Epithelial cell of proximal tubule (primary cell): ENCODE results near the gene EMX2. TPM values are rescaled to one million over a fixed set of nuclear protein-coding genes. Genes with fewer than 3 reads are reported as not detected.

ENCODE experiments used
- DNase-seq: peaks from one replicate; pipeline ENCODE4 v3.0.0-alpha.2; 2011; ENCODE audit warnings: low read depth
- H3K4me3 ChIP-seq: 2 replicates; pipeline ENCODE4 v1.5.1; 2011; ENCODE audit warnings: low read depth, mild to moderate bottlenecking, low read length
- total RNA-seq: library from RNA; depleted of rRNA; stranded (reverse); fragments of >200 nt; gene quantifications from 2 replicates; pipeline ENCODE4 v1.2.3, GENCODE V29; 2015
- TF ChIP-seq, protein P1 (sequence below): conservative IDR thresholded peaks from 2 replicates; pipeline ENCODE4 v1.5.1; 2012; ENCODE audit warnings: low read depth, mild to moderate bottlenecking, low read length

The EMX2 gene
- total RNA-seq, 1 donor from 2014 or later = 10.7 TPM

DNA sequence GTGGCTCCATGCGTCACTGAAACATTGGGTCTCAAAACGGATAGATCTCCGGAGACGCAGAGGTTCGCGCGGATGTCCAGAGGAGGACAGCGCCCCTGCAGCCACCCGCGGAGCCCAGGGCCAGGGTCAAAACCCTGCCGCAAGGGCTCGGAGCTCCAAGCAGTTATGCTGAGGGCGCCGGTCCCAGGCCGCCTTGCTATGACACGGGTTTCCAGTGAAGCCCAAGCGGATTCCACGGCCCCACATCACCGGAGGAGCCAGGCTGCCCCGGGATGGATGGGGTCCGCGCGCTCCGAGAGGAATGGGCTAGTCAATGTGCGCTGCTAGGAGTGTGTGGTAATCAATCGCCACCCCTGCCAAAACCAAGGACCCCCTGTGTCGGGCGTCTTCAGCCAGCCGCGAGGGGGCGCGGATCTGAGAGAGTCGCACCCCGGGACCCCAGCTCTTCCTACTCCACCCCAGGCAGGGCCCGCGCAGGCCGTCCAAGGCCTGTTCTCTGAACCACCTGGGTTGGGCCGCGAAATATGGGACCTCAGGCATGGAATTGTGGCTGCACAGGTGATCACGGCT, 5.6 kb upstream of the EMX2 start:
- peak overlapping the region; percentile 35 for H3K4me3 ChIP-seq
- TF ChIP-seq, protein P1, sequence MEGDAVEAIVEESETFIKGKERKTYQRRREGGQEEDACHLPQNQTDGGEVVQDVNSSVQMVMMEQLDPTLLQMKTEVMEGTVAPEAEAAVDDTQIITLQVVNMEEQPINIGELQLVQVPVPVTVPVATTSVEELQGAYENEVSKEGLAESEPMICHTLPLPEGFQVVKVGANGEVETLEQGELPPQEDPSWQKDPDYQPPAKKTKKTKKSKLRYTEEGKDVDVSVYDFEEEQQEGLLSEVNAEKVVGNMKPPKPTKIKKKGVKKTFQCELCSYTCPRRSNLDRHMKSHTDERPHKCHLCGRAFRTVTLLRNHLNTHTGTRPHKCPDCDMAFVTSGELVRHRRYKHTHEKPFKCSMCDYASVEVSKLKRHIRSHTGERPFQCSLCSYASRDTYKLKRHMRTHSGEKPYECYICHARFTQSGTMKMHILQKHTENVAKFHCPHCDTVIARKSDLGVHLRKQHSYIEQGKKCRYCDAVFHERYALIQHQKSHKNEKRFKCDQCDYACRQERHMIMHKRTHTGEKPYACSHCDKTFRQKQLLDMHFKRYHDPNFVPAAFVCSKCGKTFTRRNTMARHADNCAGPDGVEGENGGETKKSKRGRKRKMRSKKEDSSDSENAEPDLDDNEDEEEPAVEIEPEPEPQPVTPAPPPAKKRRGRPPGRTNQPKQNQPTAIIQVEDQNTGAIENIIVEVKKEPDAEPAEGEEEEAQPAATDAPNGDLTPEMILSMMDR = no peak
- no peak for DNase-seq

DNA sequence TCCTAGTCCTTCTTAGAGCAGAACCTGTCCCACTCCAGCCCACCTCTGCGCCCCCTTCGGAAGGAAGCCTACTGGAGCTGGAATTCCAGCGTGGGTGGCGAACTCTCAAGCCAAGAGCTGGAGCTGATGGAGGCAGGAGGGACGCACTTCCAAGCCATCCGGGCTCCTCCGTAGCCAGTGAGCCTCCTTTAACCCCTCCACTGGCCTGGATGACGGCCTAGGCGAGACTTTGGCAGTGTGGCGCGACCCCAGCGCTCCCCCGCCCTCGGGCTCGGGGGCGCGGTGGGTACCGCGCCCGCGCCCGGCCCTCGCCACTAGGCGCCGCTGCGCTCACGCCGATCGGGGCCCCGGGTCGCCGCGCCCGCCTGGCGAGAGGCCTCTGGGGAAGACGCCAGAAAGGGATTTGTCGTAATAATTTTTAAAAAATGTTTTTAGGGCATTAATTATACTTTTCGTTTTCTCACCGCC, 5.1 kb upstream of the EMX2 start:
- H3K4me3 ChIP-seq = peak overlapping the region; percentile 40
- TF ChIP-seq, protein P1 = peak; percentile 57
- DNase-seq = no peak

DNA sequence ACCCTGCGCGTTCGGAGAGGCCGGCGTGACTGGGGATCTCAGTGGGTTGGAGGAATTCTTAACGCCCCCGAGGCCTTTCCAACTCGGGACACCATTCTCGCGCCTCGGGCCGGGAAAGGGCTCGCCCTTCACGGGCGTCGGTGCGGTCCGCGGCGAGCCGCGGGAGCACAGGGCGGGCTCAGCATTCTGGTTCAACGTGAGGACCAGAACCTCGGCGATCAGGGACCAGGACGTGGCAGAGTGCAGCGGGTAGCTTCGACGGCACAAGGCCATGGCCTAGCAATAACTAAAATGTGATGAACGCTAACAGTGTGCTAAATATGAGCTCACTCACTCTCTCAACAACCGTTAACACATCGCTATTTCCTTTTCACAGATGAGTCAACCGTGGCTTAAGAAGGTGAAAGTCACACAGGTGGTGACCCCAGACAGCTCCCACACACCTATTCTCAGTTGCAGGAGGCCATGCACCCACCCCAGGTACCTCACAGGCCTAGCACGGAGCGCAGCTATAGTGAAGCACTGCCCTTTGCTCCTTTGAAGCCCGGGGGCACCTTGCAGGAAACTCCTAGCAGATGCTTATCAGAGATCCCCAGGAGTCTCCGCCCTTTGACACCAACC, 4.5 kb upstream of the EMX2 start:
- no peak for DNase-seq
- peak overlapping the region; percentile 40 for H3K4me3 ChIP-seq
- TF ChIP-seq, protein P1 = no peak

DNA sequence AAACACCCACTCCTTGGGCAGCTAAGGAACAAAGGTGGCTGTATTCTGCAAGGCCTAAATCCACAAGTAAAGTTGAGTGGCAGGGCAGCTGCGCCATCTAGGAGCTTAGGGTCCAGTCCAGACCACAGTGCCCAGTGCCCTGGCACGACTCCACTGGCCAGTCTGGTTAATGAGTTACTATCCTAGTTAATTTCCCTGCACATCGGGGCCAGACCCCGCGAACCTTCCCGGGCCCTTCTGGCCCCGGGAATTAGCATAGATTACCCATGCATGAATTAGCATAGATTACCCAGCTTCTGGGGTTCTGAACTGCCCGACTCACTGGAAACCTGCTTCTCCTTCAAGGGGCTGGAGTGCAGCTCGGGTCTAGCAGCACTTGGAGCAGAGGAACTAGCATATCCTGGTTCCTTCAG, 3.2 kb upstream of the EMX2 start:
- TF ChIP-seq, protein P1 = no peak
- no peak for DNase-seq
- H3K4me3 ChIP-seq = peak overlapping the region; percentile 95

DNA sequence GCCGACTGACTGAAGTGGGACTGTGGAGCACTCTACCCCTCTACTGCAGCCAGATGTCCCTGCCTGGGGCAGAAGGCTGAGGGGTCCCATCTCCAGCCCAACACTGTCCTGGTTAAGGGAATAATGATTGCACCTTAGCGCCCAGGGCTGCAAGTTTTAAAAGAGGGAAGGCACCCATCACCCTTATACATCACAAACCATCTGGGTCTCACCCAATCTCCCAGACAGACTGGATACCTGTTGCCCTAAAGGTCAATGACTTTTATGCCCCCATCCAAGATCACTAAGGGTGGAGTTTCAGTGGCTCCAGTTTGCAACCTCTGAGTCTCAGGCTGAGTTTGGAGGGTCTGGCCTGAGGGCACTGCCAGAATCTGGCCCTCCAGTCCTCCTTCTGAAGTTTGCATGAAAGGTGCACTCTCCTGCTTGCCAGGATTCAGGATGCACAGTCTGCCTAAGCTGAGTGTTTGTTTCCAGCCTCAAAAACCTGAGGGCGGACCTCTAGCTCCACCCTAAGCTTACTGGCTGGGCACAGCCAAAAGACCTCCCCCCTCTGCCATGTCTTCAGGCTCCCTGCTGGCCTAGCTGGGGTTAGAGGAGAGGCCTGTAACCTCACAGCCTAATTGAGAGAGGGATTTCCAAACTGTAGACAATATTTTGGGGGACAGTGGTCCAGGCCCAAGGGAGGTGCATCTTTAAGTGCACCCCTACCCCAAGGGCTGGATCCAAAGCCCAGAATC, 2.5 kb upstream of the EMX2 start:
- TF ChIP-seq, protein P1 = no peak
- DNase-seq = no peak
- H3K4me3 ChIP-seq = peak overlapping the region; percentile 95

DNA sequence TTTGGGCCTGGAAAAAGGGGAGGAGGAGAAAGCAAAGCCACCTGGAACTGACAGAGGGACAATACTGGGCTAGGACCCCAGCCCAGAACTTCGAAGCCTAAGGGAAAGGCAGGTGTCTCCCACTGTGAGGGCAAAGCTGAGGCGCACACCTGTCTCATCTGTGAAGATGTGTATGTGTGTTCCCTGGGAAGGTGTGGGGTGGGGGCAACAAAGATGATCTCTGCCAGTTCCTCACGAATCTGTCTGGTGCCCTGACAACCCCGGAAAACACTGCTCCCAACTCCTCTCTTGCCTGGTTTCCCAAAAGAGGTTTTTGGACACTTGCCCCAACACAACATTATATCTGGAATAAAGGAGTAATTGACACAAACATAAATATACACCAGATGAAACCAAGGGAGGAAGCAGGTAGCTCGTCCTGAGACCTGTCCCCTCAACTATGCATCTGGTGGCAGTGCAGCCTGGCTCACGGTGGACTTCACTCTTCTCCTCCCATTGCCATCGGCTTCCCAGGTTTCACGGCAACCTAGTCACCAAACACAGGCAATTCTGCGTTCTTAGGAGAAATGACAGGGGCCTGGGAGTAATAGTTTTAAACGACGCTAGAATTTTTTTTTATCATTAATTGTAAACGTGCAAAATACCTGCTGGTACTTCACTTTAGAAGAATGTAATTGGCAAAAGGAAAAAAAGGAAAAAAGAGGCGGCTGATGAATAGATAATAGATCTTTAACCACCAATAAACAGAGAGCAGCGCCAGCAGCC, 1.7 kb upstream of the EMX2 start:
- TF ChIP-seq, protein P1 = no peak
- peak overlapping the region; percentile 95 for H3K4me3 ChIP-seq
- no peak for DNase-seq
